Activated gamma-delta T cell (primary cell): ENCODE measurements around the gene BANP.
"Not testable (repeated sequence)": the region's sequence is repeated elsewhere in the genome, so short reads cannot be mapped to it uniquely, and the experiment has no call there.

ENCODE experiments used
- DNase-seq: peaks from one replicate; lab custom pipeline; 2025; lab: John Stamatoyannopoulos, UW

The BANP gene

DNA sequence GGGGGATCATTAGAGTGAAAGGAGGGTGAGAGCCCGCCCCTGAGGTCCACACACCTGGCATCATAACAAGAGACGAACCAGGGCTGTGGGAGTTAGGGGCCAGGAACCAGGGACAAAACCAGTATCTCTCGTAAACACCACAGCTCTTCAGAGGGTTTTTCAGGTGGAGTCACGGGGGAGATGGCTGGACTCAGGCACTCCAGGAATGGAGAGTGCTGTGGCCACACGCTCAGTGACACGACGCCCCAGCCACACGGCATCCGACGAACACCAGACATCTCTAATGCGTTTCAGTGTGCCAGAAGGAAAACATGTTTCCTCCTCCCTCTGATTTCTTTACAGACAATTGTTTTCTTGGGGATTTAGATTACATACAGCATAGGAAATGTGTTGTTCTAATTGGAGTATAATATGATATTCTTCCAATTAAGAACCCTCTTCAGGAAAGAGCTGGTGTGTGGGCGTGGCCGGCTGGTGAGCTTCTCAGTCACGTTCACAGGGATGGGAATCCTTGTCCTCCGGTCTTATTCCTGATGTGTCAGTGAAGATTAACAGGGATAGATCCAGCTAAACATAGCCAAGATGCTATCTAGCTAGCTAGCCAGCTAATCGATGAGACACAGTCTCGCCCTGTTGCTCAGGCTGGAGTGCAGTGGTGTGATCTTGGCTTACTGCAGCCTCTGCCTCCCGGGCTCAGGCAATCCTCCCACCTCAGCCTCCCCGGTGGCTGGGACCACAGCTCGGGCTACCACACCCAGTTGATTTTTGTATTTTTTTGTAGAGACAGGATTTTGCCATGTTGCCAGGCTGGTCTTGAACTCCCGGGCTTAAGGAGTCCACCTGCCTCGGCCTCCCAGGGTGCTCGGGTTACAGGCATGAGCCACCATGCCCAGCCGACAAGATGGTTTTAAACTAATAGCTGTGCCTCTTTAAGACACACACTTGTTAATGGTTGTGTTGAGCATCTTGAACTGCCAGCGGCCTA is 98.6 kb downstream of the BANP start:
- no peak for DNase-seq

GRCh38 chr16:88050952-88051660 is 99.9 kb downstream of the BANP start:
- no peak for DNase-seq

DNA sequence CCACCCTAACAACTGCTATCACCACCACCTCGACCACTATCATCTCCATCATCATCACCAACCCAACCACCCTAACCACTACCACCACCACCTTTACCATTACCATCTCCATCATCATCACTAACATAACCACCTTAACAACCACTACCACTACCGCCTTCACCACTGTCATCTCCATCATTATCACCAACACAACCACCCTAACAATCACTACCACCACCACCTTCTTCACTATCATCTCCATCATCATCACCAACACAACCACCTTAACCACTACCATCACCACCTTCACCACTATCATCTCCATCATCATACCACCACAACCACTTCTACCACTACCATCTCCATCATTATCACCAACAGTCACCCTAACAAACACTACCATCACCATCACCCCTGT is 101.4 kb downstream of the BANP start:
- no peak for DNase-seq

- DNase-seq = not testable (repeated sequence)
Measured at GRCh38 chr16:88053479-88053878, 102.2 kb downstream of the BANP start.

GRCh38 chr16:88055356-88055755 is 104.1 kb downstream of the BANP start:
- no peak for DNase-seq

DNA sequence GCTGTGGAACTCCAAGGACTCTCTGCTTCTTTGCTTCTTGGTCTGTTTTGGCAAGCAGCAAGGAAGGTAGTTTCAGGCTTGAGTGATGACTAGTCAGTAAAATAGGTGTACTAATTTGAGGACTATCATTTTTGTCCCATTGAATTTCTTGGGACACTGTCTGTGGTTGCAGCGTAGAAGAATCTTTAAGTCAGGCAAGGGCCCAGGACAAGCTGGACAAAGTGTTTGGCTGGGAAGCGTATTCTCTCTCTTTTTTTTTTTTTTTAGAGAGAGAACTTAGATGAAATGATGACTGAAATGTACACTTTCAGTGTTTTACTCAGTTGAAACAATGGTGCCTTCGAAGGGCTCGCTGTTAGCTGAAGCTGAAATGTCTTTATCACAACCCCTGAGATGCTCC is 105.0 kb downstream of the BANP start:
- DNase-seq = no peak

GRCh38 chr16:88057656-88058055 is 106.4 kb downstream of the BANP start:
- DNase-seq = no peak

GRCh38 chr16:88058136-88058535 is 106.9 kb downstream of the BANP start:
- no peak for DNase-seq

DNA sequence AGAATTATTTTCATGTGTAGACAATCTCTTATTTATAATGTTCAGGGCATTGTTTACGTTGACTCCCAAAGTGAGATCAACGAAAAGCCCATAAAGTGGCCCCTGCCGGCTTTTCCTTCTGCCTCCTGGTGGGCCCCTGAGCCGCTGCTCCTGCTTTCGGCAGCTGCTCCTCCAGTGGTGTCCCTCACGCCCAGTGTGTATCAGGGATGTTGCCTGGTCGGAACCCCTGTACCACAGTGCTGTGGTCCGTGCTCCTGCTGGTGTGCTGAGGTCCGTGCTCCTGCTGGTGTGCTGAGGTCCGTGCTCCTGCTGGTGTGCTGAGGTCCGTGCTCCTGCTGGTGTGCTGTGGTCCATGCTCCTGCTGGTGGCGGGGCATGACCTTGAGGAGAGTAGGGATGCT is 107.6 kb downstream of the BANP start:
- DNase-seq = no peak

GRCh38 chr16:88059701-88060386 is 108.6 kb downstream of the BANP start:
- DNase-seq = no peak

DNA sequence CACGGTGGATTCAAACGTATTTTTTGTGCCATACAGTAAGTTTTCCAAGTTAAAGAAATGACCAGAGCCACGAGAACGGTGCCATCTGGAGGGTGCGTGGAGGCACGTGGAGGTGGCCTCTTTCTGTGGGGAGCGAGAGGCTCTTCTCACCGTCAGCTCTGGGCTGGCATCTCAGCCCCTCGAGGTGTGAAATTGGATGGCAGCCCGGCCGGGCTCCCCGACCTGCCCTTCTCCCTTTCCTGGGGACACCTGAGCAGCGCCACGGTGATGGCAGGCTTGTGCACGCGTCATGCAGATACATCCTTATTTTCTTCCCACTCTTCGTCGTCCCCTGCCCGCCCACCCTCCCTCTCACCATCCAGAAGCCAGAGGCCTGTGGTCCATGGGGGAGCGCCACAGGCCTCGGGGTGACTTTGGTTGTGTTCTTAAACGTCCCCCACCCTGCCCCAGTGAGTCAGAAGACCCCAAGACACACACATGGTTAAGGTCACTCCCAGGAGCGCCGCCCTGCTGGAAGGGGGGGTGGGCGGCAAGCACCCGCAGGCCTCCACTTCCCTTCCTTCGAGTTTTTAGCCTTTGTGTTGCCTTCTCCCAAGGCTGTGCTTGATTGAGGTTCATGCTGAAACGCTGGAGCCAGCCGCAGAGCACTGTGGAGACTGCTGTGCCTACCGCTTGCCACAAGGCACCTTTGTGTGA is 109.4 kb downstream of the BANP start:
- DNase-seq = no peak

DNA sequence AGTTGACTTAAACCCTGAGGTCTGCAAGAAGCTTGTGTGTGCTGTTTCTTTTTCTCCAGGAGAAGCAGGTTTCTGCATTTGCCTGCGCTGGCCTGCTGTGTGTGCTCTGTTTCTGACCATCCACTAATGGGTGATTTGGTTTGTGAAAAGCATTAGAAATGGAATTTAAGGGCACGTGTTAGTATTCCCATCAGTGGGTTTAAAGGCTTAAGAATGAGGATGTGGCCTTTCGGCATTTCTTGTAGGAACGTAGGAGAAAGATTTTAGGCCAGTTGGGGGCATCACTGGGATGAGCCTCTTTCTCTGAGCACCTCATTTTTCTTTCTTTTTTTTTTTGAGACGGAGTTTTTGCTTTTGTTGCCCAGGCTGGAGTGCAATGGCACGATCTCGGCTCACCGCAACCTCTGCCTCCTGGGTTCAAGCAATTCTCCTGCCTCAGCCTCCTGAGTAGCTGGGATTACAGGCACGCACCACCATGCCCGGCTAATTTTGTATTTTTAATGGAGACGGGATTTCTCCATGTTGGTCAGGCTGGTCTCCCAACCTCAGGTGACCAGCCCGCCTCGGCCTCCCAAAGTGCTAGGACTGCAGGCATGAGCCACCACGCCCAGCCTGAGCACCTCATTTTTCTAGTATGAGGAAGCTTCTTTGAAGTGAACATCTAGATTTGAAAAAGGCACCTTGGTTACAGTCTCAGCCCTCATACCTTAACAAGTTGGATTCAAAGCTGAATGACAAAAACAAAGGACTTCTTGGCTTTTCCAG is 110.3 kb downstream of the BANP start:
- DNase-seq = no peak

- DNase-seq = no peak
Measured at GRCh38 chr16:88062341-88063210, 111.3 kb downstream of the BANP start.

- no peak for DNase-seq
Measured at GRCh38 chr16:88063211-88063773, 112.1 kb downstream of the BANP start.

DNA sequence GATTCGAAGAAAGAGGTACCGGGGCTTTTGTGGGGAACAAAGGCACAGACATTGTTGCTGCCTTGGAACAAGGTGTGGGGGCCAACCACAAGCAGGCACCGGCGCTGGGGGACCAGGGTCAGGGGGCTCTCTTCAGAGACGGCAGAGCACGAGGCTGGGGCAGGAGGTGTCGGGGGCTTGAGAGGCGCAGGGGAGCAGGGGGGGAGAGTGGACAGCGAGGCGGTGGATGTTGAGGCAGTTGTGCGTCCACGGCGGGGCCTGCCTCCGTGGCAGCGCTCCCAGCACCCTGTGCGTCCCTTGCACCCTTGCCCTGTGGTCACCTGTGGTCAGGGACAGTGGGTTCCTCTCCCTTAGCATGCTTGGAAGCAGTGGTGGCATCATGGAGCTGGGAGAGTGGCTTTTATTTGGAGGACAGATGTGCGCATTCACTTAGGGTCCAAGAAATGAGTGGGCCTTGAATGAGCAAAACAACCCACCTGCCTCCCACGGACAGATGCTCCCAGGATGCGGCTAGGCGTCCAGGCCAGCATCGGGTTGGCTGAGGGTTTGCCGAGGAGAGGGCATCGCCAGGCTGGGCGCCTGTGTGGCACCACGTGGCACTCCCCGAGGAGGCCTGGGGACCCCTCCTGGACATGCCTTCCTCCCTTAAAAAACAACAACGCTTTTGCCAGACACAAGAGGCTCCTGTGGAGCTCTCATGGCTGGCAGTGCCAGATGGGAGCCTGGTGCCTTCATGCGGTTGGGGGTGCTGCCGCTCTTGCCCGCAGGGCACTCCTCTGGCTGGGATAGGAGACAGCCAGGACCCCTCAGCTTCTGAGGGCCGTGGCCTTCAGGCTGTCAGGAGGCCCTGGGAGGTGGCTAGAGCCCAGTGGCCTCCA is 113.0 kb downstream of the BANP start:
- DNase-seq = no peak

GRCh38 chr16:88064889-88065746 is 113.9 kb downstream of the BANP start:
- no peak for DNase-seq

GRCh38 chr16:88065747-88066142 is 114.5 kb downstream of the BANP start:
- no peak for DNase-seq

DNA sequence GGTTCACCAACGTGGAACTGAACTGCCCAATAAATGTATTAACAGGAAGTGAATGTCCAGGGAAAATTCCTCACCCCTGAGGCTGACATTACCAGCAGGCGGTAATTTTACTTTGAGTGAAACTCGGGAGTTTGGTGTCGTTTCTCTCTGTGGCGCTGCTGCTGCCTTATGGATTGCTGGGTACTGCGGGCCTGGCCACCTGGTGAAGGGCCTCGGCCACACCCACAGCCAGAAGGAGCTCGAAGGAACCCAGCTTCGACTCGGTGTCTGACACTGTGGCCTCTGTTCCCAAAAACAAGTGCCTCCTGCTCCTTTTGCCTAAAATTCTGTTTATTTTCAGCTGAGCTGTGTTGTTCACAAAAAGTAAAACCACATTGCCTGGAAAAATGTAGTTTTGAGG is 115.0 kb downstream of the BANP start:
- no peak for DNase-seq
